Lower lobe of right lung (tissue), 2 donors: ENCODE results near the gene TALDO1. TPM values are rescaled to one million over a fixed set of nuclear protein-coding genes. Genes with fewer than 3 reads are reported as not detected.

Experiments used
- ATAC-seq, 2 donors: fragments of 200-7000 bp; cut with Tn5 transposase; one replicate each; pipeline ENCODE4 v1.9.1; 2020 to 2022; ENCODE audit warnings: mild to moderate bottlenecking in 2 of 2, moderate library complexity in 2 of 2
- DNase-seq: peaks from one replicate; pipeline ENCODE4 v3.0.0-alpha.2; 2020
- H3K27ac ChIP-seq: fragments of 200-600 bp; one replicate; pipeline ENCODE4 v1.8.0; 2022
- H3K27me3 ChIP-seq: fragments of 200-600 bp; one replicate; pipeline ENCODE4 v1.8.0; 2022; ENCODE audit warnings: low read depth
- H3K36me3 ChIP-seq: fragments of 200-600 bp; one replicate; pipeline ENCODE4 v1.8.0; 2022; ENCODE audit warnings: mild to moderate bottlenecking
- H3K4me1 ChIP-seq: fragments of 200-600 bp; one replicate; pipeline ENCODE4 v1.8.0; 2022
- H3K4me3 ChIP-seq: fragments of 200-600 bp; one replicate; pipeline ENCODE4 v1.8.0; 2022; ENCODE audit warnings: mild to moderate bottlenecking
- H3K9me3 ChIP-seq: fragments of 200-600 bp; one replicate; pipeline ENCODE4 v1.8.0; 2022
- intact Hi-C: fragments of 100-400 bp; cut with DNase I; formaldehyde crosslinking; loops from one replicate; pipeline ENCODE4 v1.11.0; 2022
- total RNA-seq: library from RNA; stranded (reverse); fragmentation: NEBNext Ultra II Directional; extraction: Animal tissue kit (Norgen Biotek cat#: 25700); gene quantifications from one replicate; pipeline ENCODE4 v1.2.1, GENCODE V29; 2021
- TF ChIP-seq, protein P1 (sequence below): fragments of 200-600 bp; IDR thresholded peaks from one replicate; pipeline ENCODE4 v1.8.0; 2022; ENCODE audit warnings: antibody characterized with exemption, mild to moderate bottlenecking
- donor health status: DM: no; HTN: yes; CAD: no; lungs with severe emphysema.

The TALDO1 gene
- total RNA-seq, 1 donor from 2014 or later: 218 TPM

- Histone ChIP-seq H3K4me3 (no peak overlapping the region), H3K9me3 (no peaks in the 10 kb centered on the region), H3K27me3 (peaks cover 16% of the 10 kb centered on the region), H3K27ac (peak overlapping the region; percentile 68), H3K36me3 (peaks cover 25% of the 10 kb centered on the region), H3K4me1 (peaks cover 65% of the 10 kb centered on the region)
- intact Hi-C loops: no loop called here
- ATAC-seq (no peak), DNase-seq (no peak)
- TF ChIP-seq, protein P1, sequence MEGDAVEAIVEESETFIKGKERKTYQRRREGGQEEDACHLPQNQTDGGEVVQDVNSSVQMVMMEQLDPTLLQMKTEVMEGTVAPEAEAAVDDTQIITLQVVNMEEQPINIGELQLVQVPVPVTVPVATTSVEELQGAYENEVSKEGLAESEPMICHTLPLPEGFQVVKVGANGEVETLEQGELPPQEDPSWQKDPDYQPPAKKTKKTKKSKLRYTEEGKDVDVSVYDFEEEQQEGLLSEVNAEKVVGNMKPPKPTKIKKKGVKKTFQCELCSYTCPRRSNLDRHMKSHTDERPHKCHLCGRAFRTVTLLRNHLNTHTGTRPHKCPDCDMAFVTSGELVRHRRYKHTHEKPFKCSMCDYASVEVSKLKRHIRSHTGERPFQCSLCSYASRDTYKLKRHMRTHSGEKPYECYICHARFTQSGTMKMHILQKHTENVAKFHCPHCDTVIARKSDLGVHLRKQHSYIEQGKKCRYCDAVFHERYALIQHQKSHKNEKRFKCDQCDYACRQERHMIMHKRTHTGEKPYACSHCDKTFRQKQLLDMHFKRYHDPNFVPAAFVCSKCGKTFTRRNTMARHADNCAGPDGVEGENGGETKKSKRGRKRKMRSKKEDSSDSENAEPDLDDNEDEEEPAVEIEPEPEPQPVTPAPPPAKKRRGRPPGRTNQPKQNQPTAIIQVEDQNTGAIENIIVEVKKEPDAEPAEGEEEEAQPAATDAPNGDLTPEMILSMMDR: no peak
Observed at GRCh38 chr11:701741-702461, 45.4 kb upstream of the TALDO1 start.

DNA sequence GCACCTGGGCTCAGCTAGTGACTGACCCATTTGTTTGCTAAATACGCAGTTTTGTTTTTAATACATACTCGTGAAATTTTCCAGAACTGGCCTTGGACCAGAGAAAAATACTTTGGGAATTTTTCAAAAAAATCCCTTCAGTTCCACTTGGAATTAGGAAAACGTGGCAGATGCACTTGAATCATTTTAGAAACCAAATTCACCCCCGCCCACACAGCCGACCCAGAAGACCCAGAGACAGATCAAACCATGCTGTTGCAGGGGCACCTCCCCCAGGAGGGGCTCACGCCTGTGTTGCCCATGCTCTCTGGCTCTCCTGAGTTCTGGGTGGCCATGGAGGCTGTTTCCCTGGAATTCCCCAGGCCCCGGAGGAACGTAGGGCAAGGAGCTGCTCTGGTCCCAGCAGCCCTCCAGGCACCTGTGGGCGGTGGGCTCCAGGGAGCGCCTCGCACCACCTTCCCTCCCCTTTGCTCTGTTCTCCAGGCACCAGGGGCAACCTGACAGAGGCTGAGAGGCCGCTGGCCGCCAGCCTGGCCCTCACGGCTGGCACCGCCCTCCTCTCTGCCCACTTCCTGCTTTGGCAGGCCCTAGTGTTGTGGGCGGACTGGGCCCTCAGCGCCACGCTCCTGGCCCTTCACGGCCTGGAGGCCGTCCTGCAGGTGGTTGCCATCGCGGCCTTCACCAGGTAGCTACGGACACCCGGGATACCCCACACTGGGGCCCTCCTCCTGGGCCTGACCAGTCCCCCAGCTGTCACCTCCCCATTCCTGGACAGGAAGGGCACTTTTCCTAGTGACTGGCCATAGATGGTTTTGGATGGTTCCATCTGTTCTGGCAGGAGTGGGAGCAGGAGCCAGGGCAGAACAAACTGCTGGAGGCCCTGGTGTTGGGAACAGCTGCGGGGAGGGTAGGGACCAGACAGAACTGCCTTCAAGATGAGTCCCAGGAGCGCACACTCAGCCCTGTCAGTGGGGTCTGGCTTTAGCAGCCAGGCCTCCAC lies 44.5 kb upstream of the TALDO1 start:
- Histone ChIP-seq H3K36me3 (peaks cover 25% of the 10 kb centered on the region), H3K4me1 (peaks cover 65% of the 10 kb centered on the region)

GRCh38 chr11:703506-703905 lies 43.8 kb upstream of the TALDO1 start:
- intact Hi-C loops: no loop called here
- H3K27me3 ChIP-seq: peaks cover 32% of the 10 kb centered on the region
- ATAC-seq: no peak
- no peaks in the 10 kb centered on the region for H3K9me3 ChIP-seq
- peak overlapping the region; percentile 68 for H3K27ac ChIP-seq
- H3K4me3 ChIP-seq: no peak overlapping the region
- no peak for DNase-seq
- peaks cover 25% of the 10 kb centered on the region for H3K36me3 ChIP-seq
- H3K4me1 ChIP-seq: peaks cover 65% of the 10 kb centered on the region
- TF ChIP-seq, protein P1: no peak

More for the DNA sequence above, 44.5 kb upstream of the TALDO1 start:
- Histone ChIP-seq H3K9me3 (no peaks in the 10 kb centered on the region), H3K27ac (peak overlapping the region; percentile 68), H3K27me3 (peaks cover 24% of the 10 kb centered on the region), H3K4me3 (peak overlapping the region; percentile 0)
- ATAC-seq (peak; percentile 69 to 70), DNase-seq (peak; percentile 91)
- intact Hi-C loops: no loop called here
- TF ChIP-seq, protein P1: no peak

DNA sequence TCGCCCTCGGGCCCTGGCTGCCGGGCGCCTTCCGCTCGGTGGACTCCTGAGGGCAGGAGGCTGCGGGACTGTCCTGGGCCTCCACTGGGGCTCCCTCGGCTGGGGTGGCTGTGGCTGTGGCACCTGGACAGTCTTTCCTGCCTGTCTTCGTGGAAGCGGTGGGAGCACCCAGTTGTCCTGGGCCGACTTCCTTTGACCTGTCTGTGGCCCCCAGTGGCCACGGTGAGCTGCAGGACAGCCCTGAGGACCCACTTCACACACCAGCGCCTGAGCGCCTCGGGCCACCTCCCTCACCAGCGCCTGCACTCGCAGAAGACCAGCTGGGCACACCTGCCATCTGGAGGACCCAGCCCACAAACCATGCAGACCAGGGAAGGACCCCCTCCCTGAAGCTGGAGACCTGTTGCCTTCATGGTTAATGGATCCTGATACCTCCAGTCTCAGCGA lies 43.0 kb upstream of the TALDO1 start:
- H3K27ac ChIP-seq: peak overlapping the region; percentile 66
- no peaks in the 10 kb centered on the region for H3K9me3 ChIP-seq
- DNase-seq: no peak
- intact Hi-C loops: no loop called here
- ATAC-seq: no peak
- peaks cover 63% of the 10 kb centered on the region for H3K4me1 ChIP-seq
- peaks cover 21% of the 10 kb centered on the region for H3K36me3 ChIP-seq
- TF ChIP-seq, protein P1: no peak
- H3K4me3 ChIP-seq: no peak overlapping the region
- peaks cover 35% of the 10 kb centered on the region for H3K27me3 ChIP-seq

GRCh38 chr11:704781-705645 lies 42.3 kb upstream of the TALDO1 start:
- TF ChIP-seq, protein P1: no peak
- peak; percentile 77 to 79 for ATAC-seq
- H3K4me1 ChIP-seq: peaks cover 63% of the 10 kb centered on the region
- peak; percentile 85 for DNase-seq
- peaks cover 42% of the 10 kb centered on the region for H3K27me3 ChIP-seq
- peak overlapping the region; percentile 66 for H3K27ac ChIP-seq
- intact Hi-C loops: no loop called here
- H3K4me3 ChIP-seq: peak overlapping the region; percentile 66
- H3K9me3 ChIP-seq: no peaks in the 10 kb centered on the region
- peaks cover 19% of the 10 kb centered on the region for H3K36me3 ChIP-seq
